H1 (cell line): ENCODE results near the gene MACC1. TPM values are rescaled to one million over a fixed set of nuclear protein-coding genes. Genes with fewer than 3 reads are reported as not detected.

Source experiments
- CTCF ChIA-PET: fragments of 300-600 bp; sonication (Branson Sonifier 250); formaldehyde crosslinking; loops from one replicate; lab custom pipeline; 2021; ENCODE audit not compliant: partially characterized antibody; lab: Charles Lee
- POLR2A ChIA-PET: fragments of 300-600 bp; sonication (Branson Sonifier 250); formaldehyde crosslinking; loops from one replicate; lab custom pipeline; 2021; ENCODE audit warnings: inconsistent platforms; ENCODE audit not compliant: partially characterized antibody; lab: Charles Lee
- DNase-seq, 2 experiments: peaks; one replicate each; pipeline versions ENCODE4 v3.0.0 to v3.0.0-alpha.2; 2010 to 2022; ENCODE audit warnings: low spot score in 2 of 2, low read depth in 1 of 2, mixed read lengths in 1 of 2
- FAIRE-seq: peaks from 2 replicates; lab custom pipeline; 2011; peaks lifted over from hg19 to GRCh38; lab: Jason Lieb, UNC
- H2AFZ ChIP-seq: 2 replicates; pipeline ENCODE4 v1.8.1; 2012; ENCODE audit warnings: low read length, inconsistent platforms
- H2AK5ac ChIP-seq: 2 replicates; pipeline ENCODE4 v1.6.1; 2013; ENCODE audit warnings: low read depth, low read length
- H2BK120ac ChIP-seq: replicated peaks from 2 replicates; pipeline ENCODE3; 2013; ENCODE audit warnings: low read depth, low read length, inconsistent platforms
- H2BK12ac ChIP-seq: 2 replicates; pipeline ENCODE4 v1.6.1; 2013; ENCODE audit warnings: low read depth, low read length
- H2BK15ac ChIP-seq: 2 replicates; pipeline ENCODE4 v1.6.1; 2013; ENCODE audit warnings: low read length
- H2BK20ac ChIP-seq: 2 replicates; pipeline ENCODE4 v1.6.1; 2013; ENCODE audit warnings: low read length
- H2BK5ac ChIP-seq: 2 replicates; pipeline ENCODE4 v1.6.1; 2013; ENCODE audit warnings: low read depth, low read length
- H3K14ac ChIP-seq: 2 replicates; pipeline ENCODE4 v1.6.1; 2013; ENCODE audit warnings: inconsistent platforms; ENCODE audit not compliant: insufficient read length
- H3K18ac ChIP-seq: 2 replicates; pipeline ENCODE4 v1.6.1; 2013; ENCODE audit warnings: low read length; ENCODE audit errors: extremely low read depth
- H3K23ac ChIP-seq: 2 replicates; pipeline ENCODE4 v1.6.1; 2013; ENCODE audit warnings: inconsistent platforms; ENCODE audit not compliant: insufficient read length
- H3K23me2 ChIP-seq: 2 replicates; pipeline ENCODE4 v1.6.1; 2013; ENCODE audit warnings: low read depth, low read length
- H3K27ac ChIP-seq: 2 replicates; pipeline ENCODE4 v1.6.1; 2011; ENCODE audit warnings: low read depth, low read length, inconsistent platforms
- H3K27me3 ChIP-seq, 4 experiments: replicated peaks in 1 of 4; 1 replicate in 1 of 4; 2 replicates in 3 of 4; pipeline versions ENCODE4 v1.6.1 to v1.8.1; 2011 to 2013; ENCODE audit warnings: low read length in 3 of 4, mild to moderate bottlenecking in 3 of 4, inconsistent platforms in 2 of 4, mixed read lengths in 2 of 4, moderate library complexity in 1 of 4; ENCODE audit not compliant: control insufficient read depth in 3 of 4, insufficient read depth in 3 of 4; ENCODE audit errors: extremely low read depth in 1 of 4
- H3K36me3 ChIP-seq, 4 experiments: 2 replicates each; pipeline versions ENCODE4 v1.6.1 to v1.8.1; 2011 to 2013; ENCODE audit warnings: mild to moderate bottlenecking in 4 of 4, low read length in 3 of 4, moderate library complexity in 2 of 4, control low read depth in 1 of 4, inconsistent platforms in 1 of 4; ENCODE audit not compliant: insufficient read depth in 4 of 4, control insufficient read depth in 2 of 4
- H3K4ac ChIP-seq: replicated peaks from 2 replicates; pipeline ENCODE3; 2013; ENCODE audit warnings: low read length, low read depth, mixed read lengths, inconsistent platforms; ENCODE audit not compliant: insufficient read length
- H3K4me1 ChIP-seq, 4 experiments: replicated peaks in 1 of 4; 1 replicate in 1 of 4; 2 replicates in 3 of 4; pipeline versions ENCODE4 v1.6.1 to v1.8.1; 2011 to 2013; ENCODE audit warnings: low read length in 3 of 4, inconsistent platforms in 2 of 4, mixed read lengths in 1 of 4; ENCODE audit not compliant: insufficient read depth in 4 of 4, control insufficient read depth in 3 of 4
- H3K4me2 ChIP-seq, 2 experiments: 2 replicates each; pipeline versions ENCODE4 v1.6.1 to v1.8.1; 2011 to 2013; ENCODE audit warnings: low read depth in 2 of 2, low read length in 2 of 2, control low read depth in 1 of 2, inconsistent platforms in 1 of 2, mild to moderate bottlenecking in 1 of 2; ENCODE audit not compliant: insufficient read depth in 1 of 2
- H3K4me3 ChIP-seq, 4 experiments: fragments of 200-600, 300-600 bp in 1 of 4; sonication (generic), shearing (Covaris generic), sonication (Bioruptor Twin) in 1 of 4; 2 replicates each; pipeline versions ENCODE4 v1.5.1 to v1.8.1; 2011 to 2016; ENCODE audit warnings: low read length in 4 of 4, low read depth in 3 of 4, control low read depth in 2 of 4, inconsistent platforms in 2 of 4, mild to moderate bottlenecking in 2 of 4, mixed read lengths in 1 of 4, moderate library complexity in 1 of 4; ENCODE audit not compliant: insufficient read depth in 2 of 4; ENCODE audit errors: extremely low read depth in 1 of 4
- H3K56ac ChIP-seq: replicated peaks from 2 replicates; pipeline ENCODE3; 2013; ENCODE audit warnings: low read depth, mild to moderate bottlenecking, mixed read lengths, low read length, inconsistent platforms; ENCODE audit not compliant: insufficient read length
- H3K79me1 ChIP-seq: 2 replicates; pipeline ENCODE4 v1.6.1; 2013; ENCODE audit warnings: low read depth, low read length, control low read depth
- H3K79me2 ChIP-seq, 2 experiments: 2 replicates each; pipeline versions ENCODE4 v1.6.1 to v1.8.1; 2012 to 2013; ENCODE audit warnings: low read length in 2 of 2, mild to moderate bottlenecking in 2 of 2, inconsistent platforms in 1 of 2; ENCODE audit not compliant: insufficient read depth in 2 of 2, control insufficient read depth in 1 of 2
- H3K9ac ChIP-seq, 4 experiments: replicated peaks in 1 of 4; 1 replicate in 1 of 4; 2 replicates in 3 of 4; pipeline versions ENCODE4 v1.6.1 to v1.8.1; 2011 to 2013; ENCODE audit warnings: low read depth in 3 of 4, low read length in 3 of 4, control low read depth in 2 of 4, mild to moderate bottlenecking in 2 of 4, moderate library complexity in 2 of 4, inconsistent platforms in 1 of 4; ENCODE audit errors: extremely low read depth in 1 of 4
- H3K9me3 ChIP-seq, 2 experiments: 2 replicates each; pipeline versions ENCODE4 v1.6.1 to v1.8.1; 2012 to 2013; ENCODE audit warnings: mild to moderate bottlenecking in 2 of 2, moderate library complexity in 2 of 2, control low read depth in 1 of 2, inconsistent platforms in 1 of 2, low read depth in 1 of 2, low read length in 1 of 2, mixed read lengths in 1 of 2; ENCODE audit not compliant: insufficient read depth in 2 of 2
- H4K20me1 ChIP-seq, 2 experiments: replicated peaks in 1 of 2; 2 replicates each; pipeline versions ENCODE3 to v1.8.1; 2011 to 2013; ENCODE audit warnings: inconsistent platforms in 2 of 2, low read length in 2 of 2, mild to moderate bottlenecking in 1 of 2; ENCODE audit not compliant: insufficient read depth in 2 of 2, control insufficient read depth in 1 of 2
- H4K5ac ChIP-seq: 2 replicates; pipeline ENCODE4 v1.6.1; 2013; ENCODE audit warnings: low read length, low read depth, mixed read lengths, inconsistent platforms; ENCODE audit not compliant: insufficient read length
- H4K8ac ChIP-seq: 2 replicates; pipeline ENCODE4 v1.8.0; 2013; ENCODE audit warnings: mild to moderate bottlenecking, moderate library complexity, low read length, inconsistent platforms; ENCODE audit not compliant: insufficient read depth; ENCODE audit errors: extremely low read depth
- H4K91ac ChIP-seq: replicated peaks from 2 replicates; pipeline ENCODE3; 2013; ENCODE audit warnings: low read length, mixed read lengths, inconsistent platforms; ENCODE audit not compliant: insufficient read length
- CEBPB ChIP-seq: IDR thresholded peaks from 2 replicates; pipeline ENCODE4 v1.6.1; 2012; ENCODE audit warnings: low read depth, low read length
- NRF1 ChIP-seq: IDR thresholded peaks from 2 replicates; pipeline ENCODE4 v1.6.1; 2011; ENCODE audit warnings: mild to moderate bottlenecking, low read depth, low read length, improper control_type of control experiment
- RAD21 ChIP-seq, 2 experiments: IDR thresholded peaks in 1 of 2; conservative IDR thresholded peaks in 1 of 2; 2 replicates each; pipeline ENCODE4 v1.6.1; 2011; ENCODE audit warnings: low read depth in 2 of 2, low read length in 2 of 2, improper control_type of control experiment in 1 of 2, inconsistent platforms in 1 of 2, mild to moderate bottlenecking in 1 of 2, moderate library complexity in 1 of 2
- RXRA ChIP-seq: IDR thresholded peaks from 2 replicates; pipeline ENCODE4 v1.6.1; 2011; ENCODE audit warnings: low read depth, mild to moderate bottlenecking, low read length, moderate library complexity; ENCODE audit not compliant: insufficient read depth
- SIRT6 ChIP-seq: IDR thresholded peaks from one replicate; pipeline ENCODE4 v1.7.1; 2012; ENCODE audit warnings: low read length, inconsistent platforms
- TBP ChIP-seq: IDR thresholded peaks from 2 replicates; pipeline ENCODE4 v1.6.1; 2011; ENCODE audit warnings: low read depth, low read length, improper control_type of control experiment
- WGBS, 2 experiments: shearing (Covaris generic) in 1 of 2; methylation state at CpG; one replicate each; pipeline versions ENCODE4 v1.1.6 to v1.1.7; 2013 to 2015; ENCODE audit warnings: low lambda C conversion rate in 2 of 2, mixed read lengths in 2 of 2, inconsistent platforms in 1 of 2, low coverage in 1 of 2, missing lambda C conversion rate in 1 of 2; ENCODE audit not compliant: insufficient replicate concordance in 2 of 2, insufficient coverage in 1 of 2, insufficient read length in 1 of 2; ENCODE audit errors: extremely low coverage in 1 of 2, missing lambda C conversion rate in 1 of 2; 5-methylcytosine and 5-hydroxymethylcytosine counted together
- polyA plus RNA-seq, 7 experiments: library from polyadenylated mRNA; depleted of rRNA in 3 of 7; stranded (reverse) in 5 of 7; unstranded in 2 of 7; fragments of >200 nt in 5 of 7; fragments of 200-250 nt in 2 of 7; gene quantifications; 1 replicate in 5 of 7; 2 replicates in 1 of 7; 4 replicates in 1 of 7; pipeline versions ENCODE4 v1.2.1 to v1.2.3, GENCODE V29; 2011 to 2013; ENCODE audit warnings: missing spikeins in 2 of 7, mixed read lengths in 2 of 7
- total RNA-seq: library from RNA; stranded (reverse); fragmentation: NEBNext Ultra II Directional; extraction: Animal tissue kit (Norgen Biotek cat#: 25700); gene quantifications from 2 replicates; pipeline ENCODE4 v1.2.1, GENCODE V29; 2021

MACC1 gene
- total and polyA plus RNA-seq, 2 of the 8 experiments (the other 6 are each of a cell fraction or from before 2014, with no cell fraction given), result 2.0 to 17.2 TPM

GRCh38 chr7:20176578-20177242 is 40.5 kb downstream of the MACC1 start:
- H3K27me3 ChIP-seq, result no peaks in the 10 kb centered on the region
- DNase-seq (no peak), FAIRE-seq (peak; percentile 62)
- H3K9me3 ChIP-seq, result no peaks in the 10 kb centered on the region
- no peak for TF ChIP-seq RXRA
- TF ChIP-seq TBP, result no peak
- TF ChIP-seq CEBPB, result no peak
- TF ChIP-seq SIRT6, result no peak
- no peak for TF ChIP-seq RAD21 (IDR thresholded peaks at IDR 0.05 in 1 of 2, conservative IDR thresholded peaks at IDR 0.05 in 1 of 2; ENCODE audit: low read depth in 2 of 2, low read length in 2 of 2)
- no peak for TF ChIP-seq NRF1
- H4K91ac ChIP-seq, result no peak overlapping the region
- no peak overlapping the region for H3K14ac ChIP-seq
- H2BK120ac ChIP-seq, result no peak overlapping the region
- no peak overlapping the region for H2BK15ac ChIP-seq
- no peak overlapping the region for H3K9ac ChIP-seq
- no peaks in the 10 kb centered on the region for H3K79me2 ChIP-seq
- H2BK12ac ChIP-seq, result no peak overlapping the region
- H3K18ac ChIP-seq, result no peak overlapping the region
- H3K23me2 ChIP-seq, result no peaks in the 10 kb centered on the region
- no peak overlapping the region for H2BK5ac ChIP-seq
- no peak overlapping the region for H3K4ac ChIP-seq
- ChIA-PET POLR2A (no interaction called here), CTCF (interaction anchor here (0.6 kb wide), 1 partner anchor 421 kb away, joined by 3 read pairs; no protein-coding TSS in a partner anchor)
- H3K56ac ChIP-seq, result no peak overlapping the region
- H3K79me1 ChIP-seq, result no peaks in the 10 kb centered on the region
- H3K4me2 ChIP-seq, result no peak overlapping the region
- H2BK20ac ChIP-seq, result no peak overlapping the region
- H4K5ac ChIP-seq, result no peak overlapping the region
- H4K20me1 ChIP-seq, result no peaks in the 10 kb centered on the region
- no peak overlapping the region for H3K4me3 ChIP-seq
- no peak overlapping the region for H2AK5ac ChIP-seq
- no peaks in the 10 kb centered on the region for H3K36me3 ChIP-seq
- no peak overlapping the region for H3K23ac ChIP-seq
- H4K8ac ChIP-seq, result no peak overlapping the region
- no peak overlapping the region for H2AFZ ChIP-seq
- WGBS, 2 experiments, result 74% methylated on average over 6 of the region's 6 CpGs; no CpG with 5 or more reads in 1 of the 2 experiments
- H3K27ac ChIP-seq, result no peak overlapping the region
- H3K4me1 ChIP-seq, result no peaks in the 10 kb centered on the region
